Neural cell (in vitro differentiated cells): ENCODE measurements around the gene STN1.

Experiments used
- CTCF ChIP-seq: fragments of 450-650 bp; IDR thresholded peaks from 2 replicates; pipeline ENCODE4 v1.5.1; 2014; ENCODE audit warnings: antibody characterized with exemption, mild to moderate bottlenecking, moderate library complexity; ENCODE audit not compliant: poor library complexity, severe bottlenecking
- MXI1 ChIP-seq: fragments of 450-650 bp; conservative IDR thresholded peaks from 2 replicates; pipeline ENCODE4 v1.6.1; 2014; ENCODE audit warnings: antibody characterized with exemption, mild to moderate bottlenecking; ENCODE audit not compliant: poor library complexity, severe bottlenecking

GRCh38 chr10:103868200-103868599, 49.8 kb downstream of the STN1 start:
- TF ChIP-seq CTCF (no peak), MXI1 (no peak)
